ENCODE data around the gene GRIK5.

Gene GRIK5

DNA sequence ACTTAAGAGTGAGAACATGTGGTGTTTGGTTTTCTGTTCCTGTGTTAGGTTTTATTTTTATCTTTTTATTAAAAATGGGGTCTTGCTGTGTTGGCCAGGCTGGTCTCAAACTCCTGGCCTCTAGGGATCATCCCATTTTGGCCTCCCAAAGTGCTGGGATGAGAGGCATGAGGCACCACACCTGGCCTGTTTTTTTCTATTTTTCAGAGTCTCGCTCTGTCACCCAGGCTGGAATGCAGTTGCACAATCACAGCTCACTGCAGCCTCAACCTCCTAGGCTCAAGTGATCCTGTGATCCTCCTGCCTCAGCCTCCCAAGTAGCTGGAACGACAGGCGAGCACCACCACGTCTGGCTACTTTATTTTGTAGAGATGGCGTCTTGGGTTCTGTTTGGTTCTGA, 13.5 kb upstream of the GRIK5 start:
- DNase-seq (ENCODE audit: insufficient read length) = no peak
- TF ChIP-seq POLR2AphosphoS5 (IDR thresholded peaks at IDR 0.05; ENCODE audit: low read depth, low read length) = no peak
- TF ChIP-seq POLR2A (IDR thresholded peaks at IDR 0.05; ENCODE audit: low read depth, low read length) = no peak
- TF ChIP-seq TAF1 (IDR thresholded peaks at IDR 0.05; ENCODE audit: borderline replicate concordance, low read depth, low read length) = no peak
- FAIRE-seq = no peak

DNA sequence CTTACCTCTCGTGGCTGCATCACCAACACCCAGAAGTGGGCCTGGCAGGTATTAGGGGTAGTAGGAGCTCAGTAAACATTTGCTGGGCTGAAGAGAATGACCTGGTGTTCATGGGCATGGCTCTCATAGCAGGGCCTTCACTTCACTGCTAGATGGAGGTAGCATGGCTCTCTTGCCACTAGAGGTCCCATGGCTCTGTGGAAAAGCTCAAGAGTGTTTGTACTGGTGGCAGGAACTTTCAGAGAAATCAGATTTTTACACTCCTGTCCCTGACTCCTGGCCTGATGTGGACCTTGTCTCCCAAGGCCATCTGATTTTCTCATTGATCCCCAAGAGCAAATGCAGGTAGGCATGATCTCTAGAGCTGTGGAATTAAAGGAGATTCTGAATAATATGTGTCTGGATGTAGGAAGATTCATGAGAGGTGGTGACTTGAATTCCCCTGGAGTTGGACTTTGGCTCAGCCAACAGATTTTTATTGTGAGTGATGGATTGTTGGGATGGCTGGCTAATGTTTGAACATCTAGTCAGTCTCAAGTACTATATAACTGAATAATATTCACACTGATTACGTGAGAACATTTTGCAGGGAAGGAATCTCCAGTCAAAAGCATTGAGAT, 11.7 kb upstream of the GRIK5 start:
- DNase-seq (ENCODE audit: insufficient read length) (no peak), FAIRE-seq (no peak)
- TF ChIP-seq POLR2A (IDR thresholded peaks at IDR 0.05; ENCODE audit: low read depth, low read length) (no peak), POLR2AphosphoS5 (IDR thresholded peaks at IDR 0.05; ENCODE audit: low read depth, low read length) (no peak), TAF1 (IDR thresholded peaks at IDR 0.05; ENCODE audit: borderline replicate concordance, low read depth, low read length) (no peak)

DNA sequence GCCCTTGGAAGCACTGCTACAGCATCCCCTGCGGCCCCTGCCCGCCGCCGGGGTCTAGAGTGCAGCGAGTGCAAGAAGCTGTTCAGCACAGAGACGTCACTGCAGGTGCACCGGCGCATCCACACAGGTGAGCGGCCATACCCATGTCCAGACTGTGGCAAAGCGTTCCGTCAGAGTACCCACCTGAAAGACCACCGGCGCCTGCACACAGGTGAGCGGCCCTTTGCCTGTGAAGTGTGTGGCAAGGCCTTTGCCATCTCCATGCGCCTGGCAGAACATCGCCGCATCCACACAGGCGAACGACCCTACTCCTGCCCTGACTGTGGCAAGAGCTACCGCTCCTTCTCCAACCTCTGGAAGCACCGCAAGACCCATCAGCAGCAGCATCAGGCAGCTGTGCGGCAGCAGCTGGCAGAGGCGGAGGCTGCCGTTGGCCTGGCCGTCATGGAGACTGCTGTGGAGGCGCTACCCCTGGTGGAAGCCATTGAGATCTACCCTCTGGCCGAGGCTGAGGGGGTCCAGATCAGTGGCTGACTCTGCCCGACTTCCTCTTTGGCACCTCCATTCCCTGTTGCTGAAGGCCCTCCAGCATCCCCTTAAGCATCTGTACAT, 10.9 kb upstream of the GRIK5 start:
- FAIRE-seq = no peak
- DNase-seq (ENCODE audit: insufficient read length) = no peak
- TF ChIP-seq POLR2AphosphoS5 (IDR thresholded peaks at IDR 0.05; ENCODE audit: low read depth, low read length) = no peak
- no peak for TF ChIP-seq TAF1 (IDR thresholded peaks at IDR 0.05; ENCODE audit: borderline replicate concordance, low read depth, low read length)
- TF ChIP-seq POLR2A (IDR thresholded peaks at IDR 0.05; ENCODE audit: low read depth, low read length) = no peak

GRCh38 chr19:42079886-42080763, 10.1 kb upstream of the GRIK5 start:
- FAIRE-seq = no peak
- TF ChIP-seq TAF1 (IDR thresholded peaks at IDR 0.05; ENCODE audit: borderline replicate concordance, low read depth, low read length) (no peak), POLR2AphosphoS5 (IDR thresholded peaks at IDR 0.05; ENCODE audit: low read depth, low read length) (no peak), POLR2A (IDR thresholded peaks at IDR 0.05; ENCODE audit: low read depth, low read length) (no peak)
- no peak for DNase-seq (ENCODE audit: insufficient read length)

- FAIRE-seq = no peak
- TF ChIP-seq POLR2AphosphoS5 (IDR thresholded peaks at IDR 0.05; ENCODE audit: low read depth, low read length) (no peak), POLR2A (IDR thresholded peaks at IDR 0.05; ENCODE audit: low read depth, low read length) (no peak), TAF1 (IDR thresholded peaks at IDR 0.05; ENCODE audit: borderline replicate concordance, low read depth, low read length) (no peak)
- no peak for DNase-seq (ENCODE audit: insufficient read length)
These were observed 9.3 kb upstream of the GRIK5 start for GRCh38 chr19:42079276-42079669.

GRCh38 chr19:42078538-42079275, 8.7 kb upstream of the GRIK5 start:
- FAIRE-seq (no peak), DNase-seq (ENCODE audit: insufficient read length) (no peak)
- TF ChIP-seq TAF1 (IDR thresholded peaks at IDR 0.05; ENCODE audit: borderline replicate concordance, low read depth, low read length) = no peak
- no peak for TF ChIP-seq POLR2AphosphoS5 (IDR thresholded peaks at IDR 0.05; ENCODE audit: low read depth, low read length)
- no peak for TF ChIP-seq POLR2A (IDR thresholded peaks at IDR 0.05; ENCODE audit: low read depth, low read length)

DNA sequence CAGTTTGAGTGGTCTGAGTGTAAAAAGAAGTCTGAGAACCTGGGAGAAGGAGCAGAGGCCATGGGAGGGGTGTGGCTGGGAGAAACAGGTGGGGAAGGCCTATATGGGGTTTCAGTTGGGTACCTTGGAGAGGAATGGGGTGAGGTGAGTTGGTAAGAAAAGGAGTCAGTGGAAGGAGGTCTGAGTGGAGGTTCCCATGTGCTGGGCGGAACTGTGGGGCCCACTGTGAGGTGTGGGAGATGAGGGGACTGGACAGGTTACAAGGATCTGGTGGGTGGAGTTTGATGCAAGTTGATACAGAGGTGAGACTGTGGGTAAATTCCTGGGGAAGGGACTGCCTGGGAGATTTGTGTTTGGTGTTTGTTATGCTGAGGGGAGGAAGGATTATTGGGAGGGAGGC, 8.1 kb upstream of the GRIK5 start:
- DNase-seq (ENCODE audit: insufficient read length) (no peak), FAIRE-seq (no peak)
- TF ChIP-seq POLR2AphosphoS5 (IDR thresholded peaks at IDR 0.05; ENCODE audit: low read depth, low read length) (no peak), POLR2A (IDR thresholded peaks at IDR 0.05; ENCODE audit: low read depth, low read length) (no peak), TAF1 (IDR thresholded peaks at IDR 0.05; ENCODE audit: borderline replicate concordance, low read depth, low read length) (no peak)

DNA sequence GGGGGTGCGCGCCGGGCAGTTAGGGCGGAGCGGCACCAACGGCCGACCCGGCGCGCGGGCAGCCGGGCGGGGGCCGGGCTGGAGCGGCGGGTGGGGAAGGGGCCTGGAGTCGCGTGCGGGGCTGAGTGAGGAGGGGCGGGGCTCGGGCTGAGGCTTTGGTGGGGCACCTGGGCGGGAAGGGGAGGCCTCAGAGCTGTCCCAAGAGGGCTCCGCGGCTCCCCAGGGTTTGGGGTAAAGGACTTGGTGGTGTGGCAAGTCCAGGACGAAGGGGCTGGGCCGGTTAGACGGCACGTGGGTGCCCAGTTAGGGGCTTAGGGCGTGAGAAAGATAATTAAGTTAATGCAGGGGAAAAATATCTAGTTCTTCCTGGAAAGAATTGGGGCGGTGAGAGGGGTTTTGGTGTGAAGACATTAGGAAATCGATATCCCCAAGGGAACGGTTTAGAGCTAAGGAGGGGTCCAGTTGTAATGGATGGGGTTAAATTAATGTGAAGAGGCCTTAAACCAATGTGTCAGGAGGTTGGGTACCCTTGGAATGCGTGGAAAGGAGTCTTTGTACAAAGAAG, 6.5 kb upstream of the GRIK5 start:
- TF ChIP-seq POLR2AphosphoS5 (IDR thresholded peaks at IDR 0.05; ENCODE audit: low read depth, low read length) (no peak), TAF1 (IDR thresholded peaks at IDR 0.05; ENCODE audit: borderline replicate concordance, low read depth, low read length) (no peak), POLR2A (IDR thresholded peaks at IDR 0.05; ENCODE audit: low read depth, low read length) (no peak)
- DNase-seq (ENCODE audit: insufficient read length) = no peak
- FAIRE-seq = peak; percentile 72

GRCh38 chr19:42075616-42076379, 5.8 kb upstream of the GRIK5 start, which contains the start of gene ZNF574:
Gene ZNF574 (plus strand): TSS chr19:42076166. CDS start chr19:42078607, 2,441 bp downstream.
- TF ChIP-seq POLR2A (IDR thresholded peaks at IDR 0.05; ENCODE audit: low read depth, low read length) = peak; percentile 85
- peak; percentile 92 for TF ChIP-seq TAF1 (IDR thresholded peaks at IDR 0.05; ENCODE audit: borderline replicate concordance, low read depth, low read length)
- peak; percentile 86 for TF ChIP-seq POLR2AphosphoS5 (IDR thresholded peaks at IDR 0.05; ENCODE audit: low read depth, low read length)
- peak; percentile 100 for FAIRE-seq
- peak; percentile 96 for DNase-seq (ENCODE audit: insufficient read length)

GRCh38 chr19:42075364-42075615, 5.3 kb upstream of the GRIK5 start:
- no peak for DNase-seq (ENCODE audit: insufficient read length)
- no peak for FAIRE-seq
- TF ChIP-seq POLR2AphosphoS5 (IDR thresholded peaks at IDR 0.05; ENCODE audit: low read depth, low read length) (no peak), TAF1 (IDR thresholded peaks at IDR 0.05; ENCODE audit: borderline replicate concordance, low read depth, low read length) (no peak), POLR2A (IDR thresholded peaks at IDR 0.05; ENCODE audit: low read depth, low read length) (peak; percentile 43; the same call in 1 of the 2 replicates)
